NCI-H2107 treated with DMSO at 0.1 percent for 48 hours (cell line): Measurements from ENCODE around the gene CLCC1.
A peak's percentile ranks its signal among the peaks of the same experiment; 100 is the strongest.
"Not testable (repeated sequence)": the region's sequence is repeated elsewhere in the genome, so short reads cannot be mapped to it uniquely, and the experiment has no call there.

ENCODE experiments used
- DNase-seq: peaks from one replicate; lab custom pipeline; 2025; ENCODE audit not compliant: unreplicated experiment; lab: John Stamatoyannopoulos, UW

Gene CLCC1, protein sequence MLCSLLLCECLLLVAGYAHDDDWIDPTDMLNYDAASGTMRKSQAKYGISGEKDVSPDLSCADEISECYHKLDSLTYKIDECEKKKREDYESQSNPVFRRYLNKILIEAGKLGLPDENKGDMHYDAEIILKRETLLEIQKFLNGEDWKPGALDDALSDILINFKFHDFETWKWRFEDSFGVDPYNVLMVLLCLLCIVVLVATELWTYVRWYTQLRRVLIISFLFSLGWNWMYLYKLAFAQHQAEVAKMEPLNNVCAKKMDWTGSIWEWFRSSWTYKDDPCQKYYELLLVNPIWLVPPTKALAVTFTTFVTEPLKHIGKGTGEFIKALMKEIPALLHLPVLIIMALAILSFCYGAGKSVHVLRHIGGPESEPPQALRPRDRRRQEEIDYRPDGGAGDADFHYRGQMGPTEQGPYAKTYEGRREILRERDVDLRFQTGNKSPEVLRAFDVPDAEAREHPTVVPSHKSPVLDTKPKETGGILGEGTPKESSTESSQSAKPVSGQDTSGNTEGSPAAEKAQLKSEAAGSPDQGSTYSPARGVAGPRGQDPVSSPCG

GRCh38 chr1:108963052-108963686 is at the start of gene CLCC1:
Gene CLCC1 (minus strand): TSS chr1:108963484. CDS start chr1:108950437, 13,047 bp downstream.
- DNase-seq: peak; percentile 91

GRCh38 chr1:109011335-109011734 is 48.1 kb upstream of the CLCC1 start:
- DNase-seq: no peak

DNA sequence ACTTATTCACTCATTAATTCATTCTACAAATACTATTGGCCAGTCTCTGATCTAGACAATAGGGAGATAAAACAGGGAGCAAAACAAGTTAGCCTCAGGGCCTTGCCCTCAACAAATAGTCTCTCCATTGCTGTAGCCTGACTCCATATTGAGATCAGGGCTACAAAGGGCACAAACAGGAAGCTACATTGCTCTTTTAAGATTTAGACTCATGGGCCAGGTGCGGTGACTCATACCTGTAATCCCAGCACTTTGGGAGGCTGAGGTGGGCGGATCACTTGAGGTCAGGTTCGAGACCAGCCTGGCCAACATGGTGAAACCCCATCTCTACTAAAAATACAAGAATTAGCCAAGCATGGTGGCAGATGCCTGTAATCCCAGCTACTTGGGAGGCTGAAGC is 33.3 kb upstream of the CLCC1 start:
- not testable (repeated sequence) for DNase-seq

DNA sequence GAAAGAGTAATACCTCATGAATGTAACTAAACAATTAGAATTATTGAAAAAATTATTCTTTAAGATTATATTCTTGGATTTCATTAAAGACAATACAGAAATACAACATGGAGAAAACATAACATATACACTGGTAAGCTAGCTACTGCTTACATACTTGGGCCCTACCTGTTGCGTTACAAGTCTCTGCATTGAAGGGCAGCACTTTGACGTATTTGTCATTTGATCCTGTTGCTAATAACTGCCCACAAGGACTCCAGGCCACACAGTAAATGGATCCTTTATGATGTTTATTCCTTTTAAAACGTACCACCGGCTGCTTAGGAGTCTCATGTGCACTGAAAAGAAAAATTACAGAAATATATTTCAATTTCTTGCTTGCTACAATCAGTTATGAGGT is 19.8 kb upstream of the CLCC1 start:
- peak; percentile 62 for DNase-seq

- DNase-seq: no peak
These were observed 13.4 kb upstream of the CLCC1 start for GRCh38 chr1:108976658-108977057.

DNA sequence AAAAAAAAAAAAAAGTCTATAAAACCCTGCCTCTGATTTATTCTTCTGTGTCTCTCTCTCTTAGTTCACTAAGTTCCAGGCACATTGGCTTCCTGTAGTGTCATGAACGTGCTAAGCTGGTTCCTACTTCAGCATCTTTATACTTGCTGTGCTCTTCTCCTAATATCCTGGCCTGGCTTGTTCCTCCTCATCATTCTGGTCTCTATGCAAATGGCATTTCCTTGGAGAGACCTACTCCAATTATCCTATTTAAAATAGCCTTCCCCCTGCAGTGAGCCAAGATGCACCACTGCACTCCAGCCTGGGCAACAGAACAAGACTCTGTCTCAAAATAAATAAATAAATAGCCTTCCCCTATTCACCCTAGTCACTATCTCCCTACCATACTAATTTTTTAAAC is 9.7 kb upstream of the CLCC1 start:
- DNase-seq: no peak

- no peak for DNase-seq
These were observed 6.1 kb upstream of the CLCC1 start for GRCh38 chr1:108969346-108969745.

DNA sequence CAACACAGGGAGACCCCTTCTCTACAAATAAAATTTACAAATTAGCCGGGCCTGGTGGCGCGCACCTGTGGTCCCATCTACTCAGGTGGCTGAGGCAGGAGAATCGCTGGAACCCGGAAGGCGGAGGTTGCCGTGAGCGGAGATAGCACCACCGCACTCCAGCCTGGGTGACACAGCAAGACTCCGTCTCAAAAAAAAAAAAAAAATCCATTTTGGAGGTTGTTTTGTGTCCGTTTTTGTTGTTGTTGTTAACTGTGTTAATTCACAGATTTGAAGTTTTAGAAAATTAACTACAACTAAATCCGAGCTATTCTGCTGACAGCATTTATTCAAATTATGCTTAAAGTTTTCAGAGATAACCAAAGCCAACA is 618 bp downstream of the CLCC1 start:
- DNase-seq: no peak

DNA sequence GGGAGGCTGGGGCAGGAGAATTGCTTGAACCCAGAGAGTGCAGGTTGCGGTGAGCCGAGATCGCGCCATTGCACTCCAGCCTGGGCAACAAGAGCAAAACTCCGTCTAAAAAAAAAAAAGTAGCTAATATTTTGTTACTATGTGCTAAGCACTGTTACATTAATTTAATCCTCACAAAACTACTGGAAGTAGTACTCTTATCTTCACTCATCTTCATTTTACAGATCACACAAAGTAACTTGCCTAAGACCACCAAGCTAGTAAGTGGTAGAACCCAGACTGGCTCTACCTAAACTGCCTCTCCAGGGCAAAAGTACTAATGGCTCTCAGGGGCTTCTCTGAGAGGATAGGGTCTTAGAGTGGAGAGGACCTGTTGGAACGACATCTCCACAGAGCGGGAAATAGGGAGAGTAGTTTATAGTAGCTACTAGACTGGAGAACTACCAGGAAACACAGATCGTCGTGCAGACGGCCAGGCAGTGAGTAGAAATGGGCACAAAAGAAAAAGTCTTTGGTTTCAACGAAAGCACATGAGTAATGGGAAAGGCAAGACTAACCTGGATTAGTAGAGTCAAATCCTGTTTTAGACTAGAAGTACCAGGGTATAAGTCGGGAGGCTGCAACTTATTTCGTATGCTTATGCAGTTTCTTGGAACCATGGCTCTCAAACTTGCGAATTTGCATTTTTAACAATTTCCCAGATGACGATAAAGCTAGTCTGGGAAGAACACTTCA is 1.4 kb downstream of the CLCC1 start:
- no peak for DNase-seq

- no peak for DNase-seq
These were observed 2.1 kb downstream of the CLCC1 start for GRCh38 chr1:108961198-108961597.

- DNase-seq: no peak
These were observed 2.6 kb downstream of the CLCC1 start for GRCh38 chr1:108960719-108961118.

DNA sequence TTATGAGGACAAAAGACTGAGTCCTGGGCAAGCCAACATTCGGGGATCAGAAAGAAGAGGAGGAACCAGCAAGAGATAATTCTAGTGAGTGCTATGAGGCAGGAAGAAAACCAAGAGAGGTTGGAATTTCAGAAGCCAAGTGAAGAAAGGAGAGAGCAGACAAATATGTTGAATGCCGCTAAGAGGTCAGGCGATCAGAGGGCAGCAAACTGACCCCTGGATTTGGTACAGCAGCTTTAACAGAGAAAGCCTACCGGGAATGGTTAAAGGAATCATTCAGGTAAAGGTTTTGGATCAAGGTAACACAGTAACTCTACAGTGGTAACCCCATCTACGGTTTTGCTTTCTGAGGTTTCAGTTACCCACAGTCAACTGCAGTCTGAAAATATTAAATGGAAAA is 5.4 kb downstream of the CLCC1 start:
- DNase-seq: no peak

- no peak for DNase-seq
These were observed 7.4 kb downstream of the CLCC1 start for GRCh38 chr1:108955881-108956280.

- DNase-seq: no peak
These were observed 8.2 kb downstream of the CLCC1 start for GRCh38 chr1:108955111-108955510.

DNA sequence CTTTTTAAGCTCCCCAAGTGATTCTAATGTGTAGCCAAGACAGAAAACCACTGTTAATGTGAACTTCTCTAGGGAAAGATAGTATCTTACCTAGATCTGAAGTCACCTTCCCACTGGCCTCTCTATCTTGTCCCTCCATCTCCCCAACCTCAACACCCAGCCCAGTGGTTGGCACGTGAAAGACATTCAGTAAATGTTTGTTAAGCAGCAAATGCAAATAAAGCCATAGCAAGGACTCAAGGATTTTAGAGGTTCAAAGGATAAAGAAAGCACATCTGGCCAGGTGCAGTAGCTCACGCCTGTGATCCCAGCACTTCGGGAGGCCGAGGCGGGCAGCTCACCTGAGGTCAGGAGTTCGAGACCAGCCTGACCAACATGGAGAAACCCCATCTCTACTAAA is 9.8 kb downstream of the CLCC1 start:
- no peak for DNase-seq

DNA sequence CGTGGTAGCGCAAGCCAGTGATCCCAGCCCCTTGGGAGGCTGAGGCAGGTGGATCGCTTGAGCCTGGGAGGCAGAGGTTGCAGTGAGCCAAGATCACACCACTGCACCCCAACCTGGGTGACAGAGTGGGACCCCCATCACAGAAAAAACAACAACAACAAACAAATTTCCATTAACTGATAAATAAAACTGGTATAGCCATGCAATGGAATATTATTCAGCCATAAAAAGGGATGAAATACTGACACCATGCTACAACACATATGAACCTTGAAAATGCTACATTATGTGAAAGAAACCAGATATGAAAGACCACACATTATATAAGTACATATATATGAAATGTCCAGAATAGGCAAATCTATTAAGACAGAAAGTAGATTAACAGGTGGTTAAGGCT is 12.0 kb downstream of the CLCC1 start:
- no peak for DNase-seq

- no peak for DNase-seq
These were observed 14.2 kb downstream of the CLCC1 start for GRCh38 chr1:108949044-108949443.

GRCh38 chr1:108947871-108948525 is 15.3 kb downstream of the CLCC1 start:
- DNase-seq: no peak

DNA sequence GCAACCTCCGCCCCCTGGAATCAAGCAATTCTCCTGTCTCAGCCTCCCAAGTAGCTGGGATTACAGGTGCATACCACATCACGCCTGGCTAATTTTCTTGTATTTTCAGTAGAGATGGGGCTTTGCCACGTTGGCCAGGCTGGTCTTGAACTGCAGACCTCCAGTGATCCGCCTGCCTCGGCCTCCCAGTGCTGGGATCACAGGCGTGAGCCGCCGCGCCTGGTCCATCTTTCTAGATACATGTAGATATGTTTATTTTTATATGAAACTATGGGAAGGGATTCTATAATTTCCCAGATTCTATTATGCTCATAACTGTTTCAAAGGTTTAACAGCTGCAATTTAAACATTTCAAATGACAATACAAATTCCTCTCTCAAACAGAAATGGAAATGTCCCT is 27.1 kb downstream of the CLCC1 start:
- DNase-seq: no peak

DNA sequence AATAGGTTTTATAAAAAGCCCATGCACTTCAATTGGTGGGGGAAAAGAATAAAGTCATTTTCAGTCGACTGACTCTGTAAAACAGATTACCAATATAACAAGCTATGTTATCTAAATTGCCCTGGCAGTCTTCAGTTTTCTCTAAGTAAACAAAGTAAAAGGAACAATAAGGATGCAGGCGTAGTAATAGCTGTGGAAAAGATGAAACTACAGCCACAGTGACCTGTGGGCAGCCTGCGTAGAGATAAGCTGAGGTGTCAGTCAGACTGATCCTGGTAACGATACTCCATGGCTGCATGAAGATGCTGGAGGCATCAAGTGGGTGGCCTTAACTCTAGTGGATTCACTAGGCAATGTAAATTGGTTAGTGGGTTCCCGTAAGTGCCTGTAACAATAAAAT is 29.3 kb downstream of the CLCC1 start:
- DNase-seq: no peak

DNA sequence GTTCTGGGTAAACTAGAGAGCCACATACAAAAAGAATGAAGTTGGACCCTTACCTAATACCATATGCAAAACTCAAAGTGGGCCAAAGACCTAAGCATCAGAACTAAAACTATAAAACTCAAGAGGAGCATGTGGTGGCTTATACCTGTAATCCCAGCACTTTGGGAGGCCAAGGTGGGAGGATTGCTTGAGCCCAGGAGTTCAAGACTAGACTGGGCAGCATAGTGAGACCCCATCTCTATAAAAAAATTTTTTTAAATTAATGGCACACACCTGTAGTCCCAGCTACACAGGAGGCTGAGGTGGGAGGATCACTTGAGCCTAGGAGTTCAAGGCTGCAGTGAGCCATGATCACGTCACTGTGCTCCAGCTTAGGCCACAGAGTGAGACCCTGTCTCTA is 35.7 kb downstream of the CLCC1 start:
- not testable (repeated sequence) for DNase-seq
